Measurements from ENCODE around the gene ESRRA.

GRCh38 chr11:64317325-64317960, 12.1 kb downstream of the ESRRA start, which contains the start of gene TRMT112:
- TF ChIP-seq EZH2 (IDR thresholded peaks at IDR 0.05), result no peak
- TF ChIP-seq POLR2AphosphoS5 (IDR thresholded peaks at IDR 0.05; ENCODE audit: borderline replicate concordance, low read depth, low read length), result peak; percentile 92
